KMS-11 (cell line): ENCODE results near the gene AKAP10.
A peak's percentile ranks its signal among the peaks of the same experiment; 100 is the strongest.

Experiments
- H2AFZ ChIP-seq: fragments of 200-600 bp; sonication (generic); 2 replicates; pipeline ENCODE4 v1.6.1; 2016; ENCODE audit warnings: antibody characterized with exemption, mixed run types, low read depth
- H3K27ac ChIP-seq: fragments of 200-600 bp; sonication (generic); 2 replicates; pipeline ENCODE4 v1.6.1; 2016; ENCODE audit warnings: mild to moderate bottlenecking, mixed run types
- H3K27me3 ChIP-seq: fragments of 200-600 bp; sonication (generic); 2 replicates; pipeline ENCODE4 v1.6.1; 2017; ENCODE audit warnings: mild to moderate bottlenecking, low read depth, mixed run types, moderate library complexity; ENCODE audit not compliant: insufficient read depth
- H3K36me3 ChIP-seq: fragments of 200-600 bp; sonication (generic); 2 replicates; pipeline ENCODE4 v1.6.1; 2017; ENCODE audit warnings: mild to moderate bottlenecking, mixed run types; ENCODE audit not compliant: insufficient read depth
- H3K4me1 ChIP-seq: fragments of 200-600 bp; sonication (generic); 2 replicates; pipeline ENCODE4 v1.6.1; 2016; ENCODE audit warnings: mild to moderate bottlenecking, low read depth, mixed run types; ENCODE audit not compliant: poor library complexity, severe bottlenecking
- H3K4me2 ChIP-seq: fragments of 200-600 bp; sonication (generic); 2 replicates; pipeline ENCODE4 v1.7.0; 2016; ENCODE audit warnings: mild to moderate bottlenecking, mixed run types
- H3K4me3 ChIP-seq: fragments of 200-600 bp; sonication (generic); IDR thresholded peaks from 2 replicates; pipeline ENCODE4 v1.6.1; 2017; ENCODE audit warnings: low read depth, low read length, mixed read lengths; ENCODE audit not compliant: insufficient read depth
- H3K79me2 ChIP-seq: fragments of 200-600 bp; sonication (generic); 2 replicates; pipeline ENCODE4 v1.6.1; 2016; ENCODE audit warnings: low read depth, mixed run types; ENCODE audit not compliant: insufficient read depth
- H3K9ac ChIP-seq: fragments of 200-600 bp; sonication (generic); 2 replicates; pipeline ENCODE4 v1.6.1; 2016; ENCODE audit warnings: mild to moderate bottlenecking, mixed run types
- H4K20me1 ChIP-seq: fragments of 200-600 bp; sonication (generic); 2 replicates; pipeline ENCODE4 v1.6.1; 2016; ENCODE audit warnings: mild to moderate bottlenecking, mixed run types; ENCODE audit not compliant: insufficient read depth
- TF ChIP-seq, protein P1 (sequence below): fragments of 200-600 bp; sonication (generic); conservative IDR thresholded peaks from 2 replicates; pipeline ENCODE4 v1.6.1; 2017; ENCODE audit warnings: low read depth, mild to moderate bottlenecking, antibody characterized with exemption, low read length, moderate library complexity, mixed read lengths

Gene AKAP10

DNA sequence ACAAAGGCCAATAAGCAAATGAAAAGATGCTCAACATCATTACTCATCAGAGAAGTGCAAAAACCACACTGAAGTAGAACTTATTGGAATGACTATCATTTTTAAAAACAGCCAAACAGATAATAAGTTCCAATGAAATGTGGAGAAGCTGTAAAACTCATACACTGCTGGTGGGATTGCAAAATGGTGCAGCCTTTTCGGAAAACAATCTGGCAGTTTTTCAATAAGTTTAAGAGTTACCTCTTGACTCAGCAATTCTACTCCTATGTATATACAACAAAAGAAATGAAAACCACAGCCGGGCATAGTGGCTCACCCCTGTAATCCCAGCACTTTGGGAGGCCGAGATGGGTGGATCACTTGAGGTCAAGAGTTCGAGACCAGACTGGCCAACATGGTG, 49.3 kb downstream of the AKAP10 start:
- Histone ChIP-seq H3K36me3 (no peaks in the 10 kb centered on the region), H3K79me2 (no peaks in the 10 kb centered on the region), H3K27ac (peak overlapping the region; percentile 83), H3K9ac (no peak overlapping the region; the same call in 1 of the 2 replicates), H3K4me1 (peaks cover 66% of the 10 kb centered on the region), H2AFZ (no peak overlapping the region), H4K20me1 (no peaks in the 10 kb centered on the region), H3K27me3 (no peaks in the 10 kb centered on the region), H3K4me3 (no peak overlapping the region), H3K4me2 (peak overlapping the region; percentile 75)
- TF ChIP-seq, protein P1, sequence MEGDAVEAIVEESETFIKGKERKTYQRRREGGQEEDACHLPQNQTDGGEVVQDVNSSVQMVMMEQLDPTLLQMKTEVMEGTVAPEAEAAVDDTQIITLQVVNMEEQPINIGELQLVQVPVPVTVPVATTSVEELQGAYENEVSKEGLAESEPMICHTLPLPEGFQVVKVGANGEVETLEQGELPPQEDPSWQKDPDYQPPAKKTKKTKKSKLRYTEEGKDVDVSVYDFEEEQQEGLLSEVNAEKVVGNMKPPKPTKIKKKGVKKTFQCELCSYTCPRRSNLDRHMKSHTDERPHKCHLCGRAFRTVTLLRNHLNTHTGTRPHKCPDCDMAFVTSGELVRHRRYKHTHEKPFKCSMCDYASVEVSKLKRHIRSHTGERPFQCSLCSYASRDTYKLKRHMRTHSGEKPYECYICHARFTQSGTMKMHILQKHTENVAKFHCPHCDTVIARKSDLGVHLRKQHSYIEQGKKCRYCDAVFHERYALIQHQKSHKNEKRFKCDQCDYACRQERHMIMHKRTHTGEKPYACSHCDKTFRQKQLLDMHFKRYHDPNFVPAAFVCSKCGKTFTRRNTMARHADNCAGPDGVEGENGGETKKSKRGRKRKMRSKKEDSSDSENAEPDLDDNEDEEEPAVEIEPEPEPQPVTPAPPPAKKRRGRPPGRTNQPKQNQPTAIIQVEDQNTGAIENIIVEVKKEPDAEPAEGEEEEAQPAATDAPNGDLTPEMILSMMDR = no peak

DNA sequence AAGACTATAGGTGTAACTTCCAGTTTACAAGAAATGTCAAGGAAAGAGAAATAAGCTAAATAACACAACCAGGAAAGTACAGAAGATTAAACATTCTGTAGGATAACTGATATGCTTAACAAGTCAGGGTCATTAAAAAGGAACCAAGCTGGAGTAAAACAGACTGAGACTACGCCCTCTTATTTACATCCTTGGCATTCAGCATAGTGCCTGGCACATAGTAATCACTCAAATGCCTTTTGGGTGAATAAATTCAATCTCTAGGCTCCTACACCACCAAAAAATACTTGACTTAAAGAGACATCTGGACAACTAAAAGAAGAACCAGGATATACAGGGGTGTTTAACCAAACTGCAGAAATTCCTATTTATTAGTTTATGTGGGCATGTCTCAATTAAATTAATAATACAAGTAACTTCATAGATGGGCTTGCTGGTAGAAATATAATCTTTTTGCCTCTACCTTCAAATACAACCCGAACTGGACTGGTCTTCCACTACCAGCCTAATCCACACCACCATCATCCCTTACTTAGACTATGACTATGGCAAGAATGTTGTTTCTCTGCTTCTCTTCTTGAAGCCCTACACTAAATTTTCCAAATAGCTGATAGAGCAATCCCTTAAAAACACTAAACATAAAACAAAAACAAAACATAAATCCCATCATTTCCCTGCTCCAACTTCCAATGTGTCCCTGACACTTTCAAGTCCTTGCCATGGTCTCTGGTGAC, 62.2 kb downstream of the AKAP10 start:
- H4K20me1 ChIP-seq = no peaks in the 10 kb centered on the region
- H2AFZ ChIP-seq = no peak overlapping the region
- no peaks in the 10 kb centered on the region for H3K36me3 ChIP-seq
- H3K4me1 ChIP-seq = no peaks in the 10 kb centered on the region
- H3K27ac ChIP-seq = no peak overlapping the region
- H3K9ac ChIP-seq = no peak overlapping the region
- TF ChIP-seq, protein P1 = no peak
- no peaks in the 10 kb centered on the region for H3K79me2 ChIP-seq
- H3K4me3 ChIP-seq = no peak overlapping the region
- H3K27me3 ChIP-seq = no peaks in the 10 kb centered on the region
- no peak overlapping the region for H3K4me2 ChIP-seq

DNA sequence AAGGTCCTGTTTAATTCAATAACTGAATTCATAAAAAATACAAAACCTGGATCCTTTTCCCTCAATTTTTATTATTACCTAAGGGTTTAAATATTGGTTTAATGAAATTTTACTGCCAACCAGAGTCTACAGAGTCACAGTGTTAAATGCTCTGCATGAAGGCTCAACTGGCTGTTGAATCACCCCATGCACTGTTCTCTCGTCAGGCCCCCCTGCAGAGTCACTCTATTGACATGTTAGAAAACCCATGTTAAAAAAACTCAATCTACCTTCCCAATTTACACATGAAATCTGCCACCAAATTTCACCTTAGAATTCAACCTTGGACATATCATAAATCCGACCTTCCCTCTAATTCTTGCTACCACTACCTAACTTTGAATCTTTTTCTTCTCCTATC, 66.6 kb downstream of the AKAP10 start:
- H3K4me3 ChIP-seq = no peak overlapping the region
- H3K27ac ChIP-seq = no peak overlapping the region
- H4K20me1 ChIP-seq = no peaks in the 10 kb centered on the region
- no peak overlapping the region for H3K9ac ChIP-seq
- no peak overlapping the region for H2AFZ ChIP-seq
- no peaks in the 10 kb centered on the region; the same call in 1 of the 2 replicates for H3K36me3 ChIP-seq
- TF ChIP-seq, protein P1 = no peak
- H3K79me2 ChIP-seq = no peaks in the 10 kb centered on the region
- H3K27me3 ChIP-seq = no peaks in the 10 kb centered on the region
- H3K4me1 ChIP-seq = no peaks in the 10 kb centered on the region
- no peak overlapping the region for H3K4me2 ChIP-seq

DNA sequence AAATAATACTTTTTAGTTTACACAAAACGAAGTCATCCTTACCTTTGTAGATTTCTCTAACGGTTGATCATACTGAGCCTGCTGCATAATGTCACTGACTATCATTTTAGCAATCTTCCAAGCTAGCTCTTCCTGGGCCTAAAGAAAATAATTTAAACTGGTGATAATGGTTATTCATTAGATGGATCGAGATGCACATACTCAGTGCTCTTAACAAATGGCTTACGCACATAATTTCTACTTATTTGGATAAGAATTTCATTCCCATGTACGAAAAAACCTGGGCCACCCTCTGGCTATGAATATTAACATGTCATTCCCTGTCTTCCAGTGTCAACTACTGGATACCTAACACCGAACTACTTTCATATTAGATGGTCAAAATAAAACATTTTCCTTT, 68.5 kb downstream of the AKAP10 start:
- Histone ChIP-seq H3K4me2 (no peak overlapping the region), H2AFZ (no peak overlapping the region), H3K4me1 (no peaks in the 10 kb centered on the region), H3K9ac (no peak overlapping the region), H3K4me3 (no peak overlapping the region), H3K27ac (no peak overlapping the region), H3K27me3 (no peaks in the 10 kb centered on the region), H4K20me1 (no peaks in the 10 kb centered on the region), H3K79me2 (no peaks in the 10 kb centered on the region), H3K36me3 (peaks cover 3% of the 10 kb centered on the region; the same call in 1 of the 2 replicates)
- TF ChIP-seq, protein P1 = no peak
